Measurements from ENCODE around the gene LMNTD1. TPM values are rescaled to one million over a fixed set of nuclear protein-coding genes. Genes with fewer than 3 reads are reported as not detected.

The LMNTD1 gene
- total and polyA plus RNA-seq, 2 of the 4 experiments (the other 2 are of a cell fraction), result 1.5 to 4.3 TPM

DNA sequence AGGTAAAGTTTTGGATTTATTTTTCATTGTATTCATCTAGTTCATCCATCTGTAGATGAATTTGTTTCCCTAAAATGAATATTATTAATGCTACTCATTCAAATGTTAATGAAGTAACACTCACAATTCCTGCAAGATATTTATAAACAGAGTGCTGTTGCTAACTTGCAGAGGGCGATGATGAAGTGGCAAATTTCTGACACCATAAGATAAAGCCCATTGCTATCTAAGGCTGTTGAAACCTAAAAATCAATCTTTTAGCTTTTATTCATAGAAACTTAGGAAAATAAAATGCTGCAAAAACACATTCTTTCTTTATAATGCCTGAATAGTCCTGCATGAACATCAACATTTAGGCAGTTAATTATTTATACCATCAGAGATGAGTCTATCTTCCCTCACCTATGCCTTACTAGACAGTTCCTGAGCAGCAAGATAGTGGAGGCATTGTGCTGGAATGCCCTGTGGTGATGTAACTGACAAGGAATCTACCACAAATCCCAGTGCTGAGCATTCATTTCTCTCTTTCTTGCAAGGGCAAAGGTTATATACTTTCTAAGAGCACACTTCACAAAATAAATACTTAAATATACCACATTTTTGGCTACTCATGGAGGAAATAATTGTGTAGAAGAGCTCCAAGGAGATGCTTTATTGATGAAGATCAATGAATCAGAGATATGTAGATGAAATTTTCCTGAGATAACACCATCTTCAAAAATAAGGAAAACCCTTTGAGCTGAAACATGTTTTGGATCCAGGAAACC, 57.6 kb downstream of the LMNTD1 start (continued):
- TF ChIP-seq NFE2L2 (IDR thresholded peaks at IDR 0.05; ENCODE audit: low read depth, low read length), result no peak

DNA sequence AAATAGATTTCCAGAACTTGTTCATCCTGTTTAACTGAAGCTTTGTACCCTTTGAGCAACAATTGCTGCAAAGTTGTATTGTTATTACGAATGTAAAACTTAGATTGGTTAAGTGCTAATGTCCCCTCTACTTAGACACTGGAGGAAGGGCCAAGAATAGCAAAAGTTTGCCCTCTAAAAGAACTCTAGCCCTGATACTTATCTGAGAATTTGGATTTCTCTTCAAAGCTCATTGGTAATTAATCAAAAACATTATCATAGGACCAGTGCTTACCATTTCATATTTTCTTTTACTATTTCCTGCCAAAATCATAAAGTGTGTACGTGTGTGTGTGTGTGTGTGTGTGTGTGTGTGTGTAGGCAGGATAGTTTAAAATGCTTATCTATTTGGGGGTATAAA, 58.2 kb downstream of the LMNTD1 start:
- POLR2A ChIA-PET (ENCODE audit: unreplicated experiment), result no interaction called here
- Histone ChIP-seq H2AK9ac (replicated peaks; ENCODE audit: low read depth, low read length, poor library complexity) (no peak overlapping the region), H2BK15ac (ENCODE audit: low read depth, low read length) (no peak overlapping the region), H4K8ac (ENCODE audit: low read depth in 2 of 2, low read length in 2 of 2) (no peak overlapping the region), H3K56ac (ENCODE audit: extremely low read depth, insufficient read depth, low read length) (no peak overlapping the region), H3K23ac (ENCODE audit: low read depth, low read length) (no peak overlapping the region), H3K9ac (ENCODE audit: low read depth, low read length) (no peak overlapping the region), H3K9me3 (ENCODE audit: control insufficient read depth, insufficient read depth, low read length) (no peaks in the 10 kb centered on the region), H2AFZ (replicated peaks; ENCODE audit: low read length, poor library complexity) (no peak overlapping the region), H3K4ac (ENCODE audit: low read depth, low read length) (no peak overlapping the region), H3K36me3 (ENCODE audit: control insufficient read depth, insufficient read depth, low read length) (no peaks in the 10 kb centered on the region), H3K18ac (ENCODE audit: low read depth, low read length) (no peak overlapping the region), H3K79me1 (ENCODE audit: low read depth in 1 of 2, low read length in 2 of 2) (no peaks in the 10 kb centered on the region), H3K9me1 (ENCODE audit: insufficient read depth, low read length) (no peaks in the 10 kb centered on the region), H3K4me2 (ENCODE audit: low read depth, low read length) (no peak overlapping the region), H3K27ac (ENCODE audit: insufficient read depth, low read length) (no peak overlapping the region), H4K5ac (ENCODE audit: low read depth, low read length) (no peak overlapping the region), H4K20me1 (ENCODE audit: insufficient read depth, low read length) (no peaks in the 10 kb centered on the region), H4K91ac (ENCODE audit: insufficient read depth, low read depth, low read length) (no peak overlapping the region), H2BK120ac (ENCODE audit: low read depth, low read length) (no peak overlapping the region; the same call in 1 of the 2 replicates), H2BK20ac (ENCODE audit: low read depth, low read length) (no peak overlapping the region), H3K27me3 (ENCODE audit: control insufficient read depth, insufficient read depth, low read length) (no peaks in the 10 kb centered on the region), H3K14ac (replicated peaks; ENCODE audit: low read depth, low read length) (no peak overlapping the region), H3K4me3 (ENCODE audit: insufficient read depth, low read depth, low read length) (no peak overlapping the region), H3K4me1 (ENCODE audit: control insufficient read depth, insufficient read depth, low read length) (peaks cover 2% of the 10 kb centered on the region; the same call in 1 of the 2 replicates), H2AK5ac (ENCODE audit: low read depth, low read length) (no peak overlapping the region), H2BK5ac (ENCODE audit: low read depth, low read length, poor library complexity, severe bottlenecking) (no peak overlapping the region)
- dilution Hi-C loops (cut with HindIII; ENCODE audit: low sequenced_read_pairs, unreplicated experiment) (no loop called here), intact Hi-C loops (cut with micrococcal nuclease) (no loop called here), in situ Hi-C loops (cut with MboI; ENCODE audit: low sequenced_read_pairs) (no loop called here)
- no peak for ATAC-seq (ENCODE audit: low read depth)
- BruUV-seq (replicated peaks), result no TSS peak
- CTCF ChIA-PET, result interaction anchor here (0.8 kb wide), 1 partner anchor 37 kb away, joined by 3 read pairs; no protein-coding TSS in a partner anchor
- WGBS, 2 experiments (ENCODE audit: extremely low coverage in 2 of 2, insufficient read length in 1 of 2), result no CpG with 5 or more reads among the region's 2 CpGs
- no peak for DNase-seq
- TF ChIP-seq MAFK (IDR thresholded peaks at IDR 0.05; ENCODE audit: low read depth, low read length) (no peak), BHLHE40 (IDR thresholded peaks at IDR 0.05; ENCODE audit: low read depth, low read length) (no peak), NFE2L2 (IDR thresholded peaks at IDR 0.05; ENCODE audit: low read depth, low read length) (no peak), POLR2A (IDR thresholded peaks at IDR 0.05; ENCODE audit: low read depth, low read length) (no peak), RAD21 (IDR thresholded peaks at IDR 0.05; ENCODE audit: low read length) (no peak), RCOR1 (IDR thresholded peaks at IDR 0.05; ENCODE audit: insufficient replicate concordance, low read length) (no peak), CHD1 (IDR thresholded peaks at IDR 0.05; ENCODE audit: low read depth, low read length) (no peak), SMC3 (IDR thresholded peaks at IDR 0.05; ENCODE audit: low read depth, low read length) (no peak), MAZ (IDR thresholded peaks at IDR 0.05; ENCODE audit: borderline replicate concordance, low read depth, low read length) (no peak), MXI1 (IDR thresholded peaks at IDR 0.05; ENCODE audit: borderline replicate concordance, low read depth, low read length) (no peak)
- TF ChIP-seq, protein P1, sequence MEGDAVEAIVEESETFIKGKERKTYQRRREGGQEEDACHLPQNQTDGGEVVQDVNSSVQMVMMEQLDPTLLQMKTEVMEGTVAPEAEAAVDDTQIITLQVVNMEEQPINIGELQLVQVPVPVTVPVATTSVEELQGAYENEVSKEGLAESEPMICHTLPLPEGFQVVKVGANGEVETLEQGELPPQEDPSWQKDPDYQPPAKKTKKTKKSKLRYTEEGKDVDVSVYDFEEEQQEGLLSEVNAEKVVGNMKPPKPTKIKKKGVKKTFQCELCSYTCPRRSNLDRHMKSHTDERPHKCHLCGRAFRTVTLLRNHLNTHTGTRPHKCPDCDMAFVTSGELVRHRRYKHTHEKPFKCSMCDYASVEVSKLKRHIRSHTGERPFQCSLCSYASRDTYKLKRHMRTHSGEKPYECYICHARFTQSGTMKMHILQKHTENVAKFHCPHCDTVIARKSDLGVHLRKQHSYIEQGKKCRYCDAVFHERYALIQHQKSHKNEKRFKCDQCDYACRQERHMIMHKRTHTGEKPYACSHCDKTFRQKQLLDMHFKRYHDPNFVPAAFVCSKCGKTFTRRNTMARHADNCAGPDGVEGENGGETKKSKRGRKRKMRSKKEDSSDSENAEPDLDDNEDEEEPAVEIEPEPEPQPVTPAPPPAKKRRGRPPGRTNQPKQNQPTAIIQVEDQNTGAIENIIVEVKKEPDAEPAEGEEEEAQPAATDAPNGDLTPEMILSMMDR (conservative IDR thresholded peaks at IDR 0.05; ENCODE audit: low read depth, low read length), result no peak
- TF ChIP-seq, protein P2, sequence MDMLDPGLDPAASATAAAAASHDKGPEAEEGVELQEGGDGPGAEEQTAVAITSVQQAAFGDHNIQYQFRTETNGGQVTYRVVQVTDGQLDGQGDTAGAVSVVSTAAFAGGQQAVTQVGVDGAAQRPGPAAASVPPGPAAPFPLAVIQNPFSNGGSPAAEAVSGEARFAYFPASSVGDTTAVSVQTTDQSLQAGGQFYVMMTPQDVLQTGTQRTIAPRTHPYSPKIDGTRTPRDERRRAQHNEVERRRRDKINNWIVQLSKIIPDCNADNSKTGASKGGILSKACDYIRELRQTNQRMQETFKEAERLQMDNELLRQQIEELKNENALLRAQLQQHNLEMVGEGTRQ (IDR thresholded peaks at IDR 0.05; ENCODE audit: low read depth, low read length), result no peak
- TF ChIP-seq, protein P3, sequence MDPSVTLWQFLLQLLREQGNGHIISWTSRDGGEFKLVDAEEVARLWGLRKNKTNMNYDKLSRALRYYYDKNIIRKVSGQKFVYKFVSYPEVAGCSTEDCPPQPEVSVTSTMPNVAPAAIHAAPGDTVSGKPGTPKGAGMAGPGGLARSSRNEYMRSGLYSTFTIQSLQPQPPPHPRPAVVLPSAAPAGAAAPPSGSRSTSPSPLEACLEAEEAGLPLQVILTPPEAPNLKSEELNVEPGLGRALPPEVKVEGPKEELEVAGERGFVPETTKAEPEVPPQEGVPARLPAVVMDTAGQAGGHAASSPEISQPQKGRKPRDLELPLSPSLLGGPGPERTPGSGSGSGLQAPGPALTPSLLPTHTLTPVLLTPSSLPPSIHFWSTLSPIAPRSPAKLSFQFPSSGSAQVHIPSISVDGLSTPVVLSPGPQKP (IDR thresholded peaks at IDR 0.05; ENCODE audit: borderline replicate concordance, low read depth, low read length), result no peak

Data from IMR-90 (cell line).